ENCODE measurements around the gene PTPN21.

The PTPN21 gene

DNA sequence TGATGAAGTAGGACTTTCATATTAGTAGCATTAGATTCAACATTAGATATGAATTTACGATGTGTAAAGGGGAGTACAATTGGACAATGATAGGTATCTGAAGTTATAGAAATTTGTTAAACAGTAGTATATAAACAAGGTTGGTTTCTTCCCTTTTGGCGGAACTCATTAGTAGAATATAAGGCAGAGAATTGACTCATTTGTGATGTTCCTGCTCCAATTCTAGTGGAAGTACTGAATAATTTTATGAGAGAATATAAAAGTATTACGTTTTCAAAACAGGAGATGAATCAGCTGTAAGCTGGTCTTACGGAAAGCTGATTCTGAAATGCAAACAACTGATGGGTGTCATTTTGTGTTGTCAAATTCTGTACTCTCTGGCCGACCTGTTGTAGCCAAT, 21.4 kb upstream of the PTPN21 start:
- no peak overlapping the region for H3K4me3 ChIP-seq (ENCODE audit: low read length)
- no peak overlapping the region for H3K9ac ChIP-seq (ENCODE audit: low read length)
- H3K4me1 ChIP-seq (ENCODE audit: control insufficient read depth, low read depth, low read length), result no peaks in the 10 kb centered on the region
- H3K36me3 ChIP-seq (ENCODE audit: control insufficient read depth, low read depth, low read length), result peaks cover 88% of the 10 kb centered on the region
- H3K27me3 ChIP-seq (ENCODE audit: control insufficient read depth, insufficient read depth, low read length), result no peaks in the 10 kb centered on the region
- no peak overlapping the region for H3K27ac ChIP-seq (ENCODE audit: low read length)
- no peaks in the 10 kb centered on the region for H3K9me3 ChIP-seq (ENCODE audit: control insufficient read depth, low read depth, low read length)

DNA sequence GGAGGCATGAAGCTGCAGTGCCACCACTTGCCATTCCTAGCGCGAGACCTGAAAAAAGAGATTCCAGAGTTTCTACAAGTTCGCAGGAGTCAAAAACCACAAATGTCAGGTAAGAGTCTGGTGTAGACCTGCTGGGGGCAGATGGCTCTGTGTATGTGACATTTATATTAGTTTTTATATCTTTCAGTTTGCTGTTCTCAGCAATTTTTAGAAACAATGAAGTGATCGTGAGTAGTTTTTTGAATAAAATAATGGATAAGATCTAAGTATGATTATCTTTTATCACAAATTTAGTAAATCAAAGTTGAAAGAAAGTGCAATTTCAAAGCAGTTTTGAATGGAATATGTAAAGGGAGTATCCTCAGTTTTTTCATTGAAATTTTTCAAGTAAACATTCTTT, 17.3 kb upstream of the PTPN21 start:
- Histone ChIP-seq H3K27me3 (ENCODE audit: control insufficient read depth, insufficient read depth, low read length) (no peaks in the 10 kb centered on the region), H3K36me3 (ENCODE audit: control insufficient read depth, low read depth, low read length) (peaks cover 90% of the 10 kb centered on the region), H3K9me3 (ENCODE audit: control insufficient read depth, low read depth, low read length) (no peaks in the 10 kb centered on the region), H3K4me3 (ENCODE audit: low read length) (no peak overlapping the region), H3K4me1 (ENCODE audit: control insufficient read depth, low read depth, low read length) (no peaks in the 10 kb centered on the region), H3K9ac (ENCODE audit: low read length) (no peak overlapping the region), H3K27ac (ENCODE audit: low read length) (no peak overlapping the region)

DNA sequence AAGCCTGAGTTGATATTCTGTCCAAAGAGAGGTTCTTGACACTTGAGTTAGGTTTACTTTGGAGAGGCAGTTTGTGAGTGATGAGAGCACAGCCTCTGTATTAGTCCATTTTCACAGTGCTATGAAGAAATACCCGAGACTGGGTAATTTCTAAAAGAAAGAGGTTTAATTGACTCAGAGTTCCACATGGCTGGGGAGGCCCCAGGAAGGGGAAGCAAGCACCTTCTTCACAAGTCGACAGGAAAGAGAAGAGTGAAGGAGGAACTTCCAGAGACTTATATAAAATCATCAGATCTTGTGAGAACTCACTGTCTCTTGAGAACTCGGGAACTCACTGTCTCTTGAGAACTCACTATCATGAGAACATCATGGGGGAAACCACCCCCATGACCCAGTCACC, 13.4 kb upstream of the PTPN21 start:
- Histone ChIP-seq H3K4me1 (ENCODE audit: control insufficient read depth, low read depth, low read length) (peaks cover 6% of the 10 kb centered on the region), H3K9ac (ENCODE audit: low read length) (no peak overlapping the region), H3K27ac (ENCODE audit: low read length) (no peak overlapping the region), H3K9me3 (ENCODE audit: control insufficient read depth, low read depth, low read length) (no peaks in the 10 kb centered on the region), H3K36me3 (ENCODE audit: control insufficient read depth, low read depth, low read length) (peaks cover 66% of the 10 kb centered on the region), H3K4me3 (ENCODE audit: low read length) (no peak overlapping the region), H3K27me3 (ENCODE audit: control insufficient read depth, insufficient read depth, low read length) (no peaks in the 10 kb centered on the region)

DNA sequence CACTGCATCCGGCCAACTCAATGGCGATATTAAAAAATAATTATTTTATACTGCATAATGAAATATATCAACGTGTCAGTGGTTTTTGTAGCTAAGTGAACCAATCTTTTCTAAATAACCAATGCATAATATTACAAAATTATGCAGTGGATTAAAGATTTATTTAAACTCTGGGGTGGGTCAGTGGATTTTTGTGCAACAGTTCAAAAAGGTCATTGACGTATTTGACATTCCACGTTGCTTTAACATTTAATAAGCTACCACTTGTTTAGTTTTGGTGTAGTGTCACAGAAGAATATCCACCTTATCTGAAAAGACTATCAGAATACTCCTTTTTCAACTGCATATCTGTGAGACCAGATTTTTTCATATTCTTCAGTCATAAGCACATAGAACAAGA, 10.6 kb upstream of the PTPN21 start:
- Histone ChIP-seq H3K4me3 (ENCODE audit: low read length) (no peak overlapping the region), H3K27me3 (ENCODE audit: control insufficient read depth, insufficient read depth, low read length) (no peaks in the 10 kb centered on the region), H3K9me3 (ENCODE audit: control insufficient read depth, low read depth, low read length) (no peaks in the 10 kb centered on the region), H3K36me3 (ENCODE audit: control insufficient read depth, low read depth, low read length) (peaks cover 44% of the 10 kb centered on the region), H3K27ac (ENCODE audit: low read length) (no peak overlapping the region), H3K4me1 (ENCODE audit: control insufficient read depth, low read depth, low read length) (peaks cover 6% of the 10 kb centered on the region), H3K9ac (ENCODE audit: low read length) (no peak overlapping the region)

DNA sequence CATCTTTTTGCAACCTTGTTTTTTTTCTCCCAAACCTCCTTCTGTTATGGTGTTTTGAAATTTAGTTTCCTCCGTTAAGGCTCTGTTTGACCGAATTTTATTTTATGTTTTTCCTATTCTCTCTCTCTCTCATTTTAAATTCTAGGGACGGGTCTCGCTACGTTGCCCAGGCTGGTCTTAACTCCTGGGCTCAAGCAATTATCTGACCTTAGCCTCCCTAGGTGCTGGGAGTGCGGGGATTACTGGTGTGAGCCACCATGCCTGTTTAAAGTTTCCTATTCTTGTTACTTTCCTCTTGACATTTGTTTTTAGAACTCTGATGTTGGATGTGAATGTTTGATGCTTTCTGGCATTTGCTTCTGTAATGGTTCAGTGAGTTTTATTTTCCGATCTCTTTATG, 9.0 kb upstream of the PTPN21 start:
- no peaks in the 10 kb centered on the region for H3K9me3 ChIP-seq (ENCODE audit: control insufficient read depth, low read depth, low read length)
- H3K9ac ChIP-seq (ENCODE audit: low read length), result peak overlapping the region; percentile 91
- no peak overlapping the region for H3K27ac ChIP-seq (ENCODE audit: low read length)
- H3K4me1 ChIP-seq (ENCODE audit: control insufficient read depth, low read depth, low read length), result peaks cover 6% of the 10 kb centered on the region
- peak overlapping the region; percentile 97 for H3K4me3 ChIP-seq (ENCODE audit: low read length)
- no peaks in the 10 kb centered on the region for H3K27me3 ChIP-seq (ENCODE audit: control insufficient read depth, insufficient read depth, low read length)
- H3K36me3 ChIP-seq (ENCODE audit: control insufficient read depth, low read depth, low read length), result peaks cover 28% of the 10 kb centered on the region

DNA sequence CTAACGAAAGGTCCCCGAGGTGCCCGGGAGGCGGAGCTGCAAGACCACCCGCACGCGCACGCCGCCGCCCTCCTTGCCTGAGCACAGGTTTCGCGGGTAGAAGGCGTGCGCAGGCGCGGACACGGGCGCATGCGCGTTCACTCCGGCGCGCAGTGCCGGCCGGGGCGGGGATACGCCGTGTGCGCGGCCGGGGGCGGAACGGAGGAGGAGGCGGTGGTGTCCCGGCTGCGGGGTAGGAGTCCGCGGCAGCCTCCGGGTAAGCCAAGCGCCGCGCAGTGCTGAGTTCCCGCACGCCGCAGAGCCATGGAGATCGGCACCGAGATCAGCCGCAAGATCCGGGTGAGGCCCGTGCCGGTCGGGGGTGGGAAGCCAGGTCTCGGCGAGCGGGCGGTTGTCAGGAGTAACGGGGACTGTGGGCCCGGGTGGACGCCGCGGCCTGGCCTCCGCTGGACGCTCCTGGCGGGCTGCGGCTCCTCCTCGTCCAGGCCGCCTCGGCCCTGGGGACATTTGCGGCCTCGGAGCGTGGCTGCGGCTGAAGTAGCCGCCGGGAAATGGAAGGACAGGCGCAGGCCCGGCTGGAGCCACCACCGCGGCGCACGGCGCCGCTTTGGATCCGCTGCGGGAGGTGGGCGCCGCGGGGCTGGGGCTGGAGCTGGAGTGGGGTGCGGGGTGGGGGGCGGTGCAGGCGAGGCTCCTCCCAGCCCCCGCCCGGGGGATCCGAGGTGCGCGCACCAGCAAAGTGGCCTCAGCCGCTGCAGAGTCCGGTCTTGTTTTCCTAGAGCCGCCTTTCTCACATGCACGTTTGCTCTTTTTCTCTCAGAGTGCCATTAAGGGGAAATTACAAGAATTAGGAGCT, 8.3 kb upstream of the PTPN21 start, which contains the start of gene ZC3H14:
TSS of gene ZC3H14 (plus strand) at position 207 of the 856 bp plus-strand sequence. CDS start at position 304, 97 bp downstream.
- Histone ChIP-seq H3K4me3 (ENCODE audit: low read length) (peak within 1 kb of the TSS; percentile 97), H3K4me1 (ENCODE audit: control insufficient read depth, low read depth, low read length) (peaks cover 6% of the 10 kb centered on the region), H3K9me3 (ENCODE audit: control insufficient read depth, low read depth, low read length) (no peaks in the 10 kb centered on the region), H3K9ac (ENCODE audit: low read length) (peak within 1 kb of the TSS; percentile 91), H3K27me3 (ENCODE audit: control insufficient read depth, insufficient read depth, low read length) (no peaks in the 10 kb centered on the region), H3K27ac (ENCODE audit: low read length) (peak within 1 kb of the TSS; percentile 49), H3K36me3 (ENCODE audit: control insufficient read depth, low read depth, low read length) (peaks cover 20% of the 10 kb centered on the region)

DNA sequence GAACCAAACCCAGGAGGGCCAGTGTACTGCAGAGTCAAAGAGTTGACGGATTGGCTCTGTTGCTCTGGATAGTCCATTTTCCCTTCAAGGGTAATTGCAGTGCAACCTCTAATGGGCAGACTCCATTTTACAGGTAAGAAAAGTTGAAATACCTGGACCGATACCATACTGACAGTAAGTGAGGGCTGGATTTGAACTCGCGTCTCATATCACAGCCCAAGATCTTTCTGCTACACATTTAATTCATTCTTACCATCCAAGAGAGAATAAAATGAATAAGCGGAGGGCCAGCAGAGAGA, 7.7 kb upstream of the PTPN21 start:
- H3K27ac ChIP-seq (ENCODE audit: low read length), result no peak overlapping the region
- H3K9ac ChIP-seq (ENCODE audit: low read length), result peak overlapping the region; percentile 91
- H3K4me3 ChIP-seq (ENCODE audit: low read length), result peak overlapping the region; percentile 97
- no peaks in the 10 kb centered on the region for H3K27me3 ChIP-seq (ENCODE audit: control insufficient read depth, insufficient read depth, low read length)
- peaks cover 6% of the 10 kb centered on the region for H3K4me1 ChIP-seq (ENCODE audit: control insufficient read depth, low read depth, low read length)
- H3K36me3 ChIP-seq (ENCODE audit: control insufficient read depth, low read depth, low read length), result peaks cover 14% of the 10 kb centered on the region
- no peaks in the 10 kb centered on the region for H3K9me3 ChIP-seq (ENCODE audit: control insufficient read depth, low read depth, low read length)

DNA sequence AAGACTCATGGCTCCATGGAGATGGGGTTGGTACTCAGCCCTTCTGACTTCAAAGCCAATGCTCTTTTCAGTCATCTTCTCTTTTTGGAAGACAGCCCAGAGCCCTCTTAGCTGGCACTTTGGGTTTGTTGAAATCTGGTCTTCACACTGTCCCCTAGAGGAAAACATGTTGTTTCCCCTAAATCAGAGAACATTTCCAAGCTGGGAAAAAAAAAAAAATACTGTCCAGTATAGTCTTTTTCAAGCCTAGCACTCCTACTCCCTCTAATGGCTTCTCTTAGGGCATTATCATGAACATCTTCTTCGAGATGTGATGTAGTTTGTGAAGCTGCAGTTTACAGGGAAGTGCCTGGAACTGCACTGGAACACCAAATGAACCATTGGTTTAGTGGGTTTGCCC, 5.0 kb upstream of the PTPN21 start:
- Histone ChIP-seq H3K4me1 (ENCODE audit: control insufficient read depth, low read depth, low read length) (peaks cover 20% of the 10 kb centered on the region), H3K9me3 (ENCODE audit: control insufficient read depth, low read depth, low read length) (no peaks in the 10 kb centered on the region), H3K27ac (ENCODE audit: low read length) (no peak overlapping the region), H3K9ac (ENCODE audit: low read length) (no peak overlapping the region), H3K4me3 (ENCODE audit: low read length) (no peak overlapping the region), H3K36me3 (ENCODE audit: control insufficient read depth, low read depth, low read length) (peaks cover 10% of the 10 kb centered on the region), H3K27me3 (ENCODE audit: control insufficient read depth, insufficient read depth, low read length) (no peaks in the 10 kb centered on the region)

DNA sequence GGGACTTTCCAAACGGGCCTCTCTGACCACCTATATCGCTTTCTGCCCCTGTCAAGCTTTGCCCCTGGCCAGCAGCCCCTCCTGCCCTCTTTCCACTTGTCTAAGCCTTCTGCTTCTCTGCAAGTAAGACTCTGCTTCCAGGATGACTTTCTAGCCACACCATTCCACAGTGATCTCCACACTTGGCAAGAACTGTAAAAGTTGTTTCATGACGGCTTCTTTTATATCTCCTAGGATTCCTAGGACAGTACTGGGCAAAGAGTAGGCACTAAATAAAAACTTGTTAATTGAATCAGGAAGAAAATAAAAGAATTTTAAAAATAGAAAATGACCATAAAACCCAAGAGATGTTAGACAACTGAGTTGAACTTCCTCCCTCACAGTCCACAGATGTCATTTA, 1.8 kb upstream of the PTPN21 start:
- Histone ChIP-seq H3K4me1 (ENCODE audit: control insufficient read depth, low read depth, low read length) (peaks cover 13% of the 10 kb centered on the region), H3K36me3 (ENCODE audit: control insufficient read depth, low read depth, low read length) (no peaks in the 10 kb centered on the region), H3K9me3 (ENCODE audit: control insufficient read depth, low read depth, low read length) (no peaks in the 10 kb centered on the region), H3K27ac (ENCODE audit: low read length) (no peak overlapping the region), H3K27me3 (ENCODE audit: control insufficient read depth, insufficient read depth, low read length) (peaks cover 7% of the 10 kb centered on the region), H3K4me3 (ENCODE audit: low read length) (no peak overlapping the region), H3K9ac (ENCODE audit: low read length) (no peak overlapping the region)

DNA sequence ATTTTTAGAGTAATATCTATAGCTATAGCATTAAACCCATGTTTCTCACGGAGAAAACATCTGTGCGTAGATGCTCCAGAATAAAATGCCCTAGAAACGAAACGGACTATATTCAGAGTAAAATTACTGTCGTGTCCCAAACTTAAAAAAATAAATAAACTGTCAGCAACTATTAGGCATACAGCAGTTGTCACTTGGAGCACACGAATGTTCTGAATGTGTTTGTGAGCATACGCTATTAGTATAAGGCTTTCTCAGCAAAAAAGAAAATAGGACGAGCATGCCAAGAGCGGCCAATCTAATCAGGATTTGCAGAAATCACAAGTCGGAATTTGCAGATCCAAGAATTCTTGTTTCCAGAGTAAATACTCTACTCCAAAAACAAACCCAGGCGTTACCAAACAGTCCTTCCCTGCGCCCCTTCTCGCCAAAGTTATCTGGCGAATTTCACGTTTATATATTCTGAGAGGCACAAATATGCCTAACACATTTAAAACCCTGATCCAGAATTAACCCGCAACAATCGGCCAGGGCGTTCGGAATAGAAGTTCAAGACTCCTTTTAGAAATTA, 836 bp downstream of the PTPN21 start:
- peaks cover 13% of the 10 kb centered on the region for H3K4me1 ChIP-seq (ENCODE audit: control insufficient read depth, low read depth, low read length)
- H3K36me3 ChIP-seq (ENCODE audit: control insufficient read depth, low read depth, low read length), result peaks cover 4% of the 10 kb centered on the region
- no peaks in the 10 kb centered on the region for H3K9me3 ChIP-seq (ENCODE audit: control insufficient read depth, low read depth, low read length)
- H3K27ac ChIP-seq (ENCODE audit: low read length), result no peak overlapping the region
- peak overlapping the region; percentile 98 for H3K4me3 ChIP-seq (ENCODE audit: low read length)
- peaks cover 7% of the 10 kb centered on the region for H3K27me3 ChIP-seq (ENCODE audit: control insufficient read depth, insufficient read depth, low read length)
- H3K9ac ChIP-seq (ENCODE audit: low read length), result peak overlapping the region; percentile 91

DNA sequence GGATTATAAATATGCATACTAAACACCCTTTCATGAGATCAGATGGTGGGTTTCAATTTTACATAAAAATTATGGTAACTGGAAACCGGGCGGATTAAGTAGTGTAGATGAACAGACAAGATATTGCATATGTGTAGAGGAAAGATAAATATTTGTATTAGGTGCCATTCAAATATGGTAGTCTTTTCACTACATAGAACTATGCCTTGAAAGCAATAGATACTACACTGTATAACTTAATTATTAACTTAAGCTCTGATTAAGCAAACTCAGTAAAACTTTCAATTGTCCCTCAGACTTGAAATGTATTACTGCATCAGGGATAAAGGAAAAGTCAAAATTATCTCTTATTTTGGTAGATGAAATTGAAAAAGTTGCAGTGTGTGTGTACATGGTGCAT, 1.9 kb downstream of the PTPN21 start:
- Histone ChIP-seq H3K27me3 (ENCODE audit: control insufficient read depth, insufficient read depth, low read length) (peaks cover 7% of the 10 kb centered on the region), H3K9me3 (ENCODE audit: control insufficient read depth, low read depth, low read length) (no peaks in the 10 kb centered on the region), H3K4me3 (ENCODE audit: low read length) (peak overlapping the region; percentile 98)

DNA sequence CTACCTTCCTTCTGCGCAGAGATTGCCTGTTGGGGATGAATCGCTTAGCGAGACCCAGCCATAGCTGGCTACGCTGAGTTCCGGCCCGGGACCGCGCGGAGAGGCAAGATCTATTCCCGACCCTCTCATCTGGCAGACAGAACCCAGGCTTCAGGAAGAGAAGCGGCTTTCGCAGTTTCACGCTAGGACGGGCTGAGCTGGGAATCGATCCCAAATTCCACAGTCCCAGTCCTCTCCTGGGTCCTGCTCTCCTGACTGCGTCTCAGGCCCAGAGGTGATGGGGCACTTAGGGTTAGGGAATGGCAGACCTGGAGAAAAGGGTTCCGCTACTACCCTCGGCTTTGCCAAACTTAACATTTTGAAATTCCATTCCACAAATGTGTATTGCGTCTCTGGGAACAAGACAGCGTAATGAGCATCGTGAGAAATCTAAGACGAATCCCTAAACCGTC, 2.8 kb downstream of the PTPN21 start:
- H3K9me3 ChIP-seq (ENCODE audit: control insufficient read depth, low read depth, low read length), result no peaks in the 10 kb centered on the region
- H3K4me1 ChIP-seq (ENCODE audit: control insufficient read depth, low read depth, low read length), result peaks cover 13% of the 10 kb centered on the region
- no peak overlapping the region for H3K27ac ChIP-seq (ENCODE audit: low read length)
- no peak overlapping the region for H3K9ac ChIP-seq (ENCODE audit: low read length)
- no peak overlapping the region for H3K4me3 ChIP-seq (ENCODE audit: low read length)
- H3K36me3 ChIP-seq (ENCODE audit: control insufficient read depth, low read depth, low read length), result peaks cover 14% of the 10 kb centered on the region
- peaks cover 7% of the 10 kb centered on the region for H3K27me3 ChIP-seq (ENCODE audit: control insufficient read depth, insufficient read depth, low read length)

More for the DNA sequence above, 1.9 kb downstream of the PTPN21 start:
- H3K27ac ChIP-seq (ENCODE audit: low read length), result no peak overlapping the region
- peaks cover 10% of the 10 kb centered on the region for H3K36me3 ChIP-seq (ENCODE audit: control insufficient read depth, low read depth, low read length)
- H3K9ac ChIP-seq (ENCODE audit: low read length), result no peak overlapping the region
- H3K4me1 ChIP-seq (ENCODE audit: control insufficient read depth, low read depth, low read length), result peaks cover 13% of the 10 kb centered on the region
